Lung (tissue), 12 donors: ENCODE results near the gene SRP19. TPM values are rescaled to one million over a fixed set of nuclear protein-coding genes. Genes with fewer than 3 reads are reported as not detected.

Source experiments
- ATAC-seq: fragments of 200-7000 bp; cut with Tn5 transposase; one replicate; pipeline ENCODE4 v1.9.1; 2020; ENCODE audit warnings: moderate number of reproducible peaks; ENCODE audit not compliant: insufficient read depth, low FRiP score
- DNase-seq, 3 donors: peaks; one replicate each; pipeline ENCODE4 v3.0.0-alpha.2; 2013 to 2017
- H3K27ac ChIP-seq, 2 donors: one replicate each; pipeline ENCODE4 v1.5.1; 2013; ENCODE audit warnings: mild to moderate bottlenecking in 2 of 2, moderate library complexity in 2 of 2, control low read depth in 1 of 2, inconsistent platforms in 1 of 2, low read depth in 1 of 2, low read length in 1 of 2
- H3K27me3 ChIP-seq, 3 donors: one replicate each; pipeline ENCODE4 v1.5.1; 2013; ENCODE audit warnings: low read length in 2 of 3; ENCODE audit not compliant: control insufficient read depth in 3 of 3, insufficient read depth in 3 of 3
- H3K36me3 ChIP-seq, 4 donors: one replicate each; pipeline ENCODE4 v1.5.1; 2013; ENCODE audit warnings: low read length in 4 of 4, mild to moderate bottlenecking in 1 of 4, moderate library complexity in 1 of 4; ENCODE audit not compliant: control insufficient read depth in 4 of 4, insufficient read depth in 4 of 4
- H3K4me1 ChIP-seq, 5 donors: one replicate each; pipeline ENCODE4 v1.5.1; 2013; ENCODE audit warnings: low read length in 5 of 5, mild to moderate bottlenecking in 2 of 5, moderate library complexity in 1 of 5; ENCODE audit not compliant: control insufficient read depth in 5 of 5, insufficient read depth in 5 of 5
- H3K4me3 ChIP-seq: one replicate; pipeline ENCODE4 v1.5.1; 2013; ENCODE audit warnings: mild to moderate bottlenecking, control low read depth, moderate library complexity
- H3K9ac ChIP-seq, 2 donors: one replicate each; pipeline ENCODE4 v1.5.1; 2013; ENCODE audit warnings: low read length in 2 of 2, control low read depth in 1 of 2; ENCODE audit not compliant: insufficient read depth in 1 of 2
- H3K9me3 ChIP-seq, 4 donors: one replicate each; pipeline ENCODE4 v1.5.1; 2013; ENCODE audit warnings: low read length in 3 of 4, mild to moderate bottlenecking in 1 of 4, moderate library complexity in 1 of 4; ENCODE audit not compliant: control insufficient read depth in 4 of 4, insufficient read depth in 3 of 4
- CTCF ChIP-seq: IDR thresholded peaks from 2 replicates; pipeline ENCODE4 v1.5.1; 2012; ENCODE audit warnings: mild to moderate bottlenecking; ENCODE audit errors: control extremely low read depth, extremely low read depth
- WGBS, 2 donors: extraction: QIAGEN DNeasy Blood & Tissue Kit; methylation state at CpG; one replicate each; pipeline ENCODE4 v1.1.7; 2013; 5-methylcytosine and 5-hydroxymethylcytosine counted together
- polyA plus RNA-seq, 2 donors: library from polyadenylated mRNA; stranded (reverse); fragments of 200-250 nt; gene quantifications; one replicate each; pipeline ENCODE4 v1.2.1, GENCODE V29; 2013
- total RNA-seq, 2 donors: library from RNA; depleted of rRNA in 1 of 2; stranded (reverse); fragments of >200 nt in 1 of 2; gene quantifications; one replicate each; pipeline ENCODE4 v1.2.1, GENCODE V29; 2014 to 2021
- donor health status: control.
- donor health status: control.
- donor health status: Bipolar disorder and iron deficiency.
- donor health status: healthy.
- donor health status: DM: yes; HTN: yes; CAD: no.

SRP19 gene
- total and polyA plus RNA-seq, 4 donors = 30.3 to 81.0 (median 57.0) TPM

- H3K36me3 ChIP-seq = peaks cover 9 to 29% (median 16%) of the 10 kb centered on the region in 4 donors
- DNase-seq = no peak
- H3K9me3 ChIP-seq = no peaks in the 10 kb centered on the region
- H3K4me1 ChIP-seq = peaks cover 0 to 7% (median 0%) of the 10 kb centered on the region in 5 donors
- no peaks in the 10 kb centered on the region for H3K27me3 ChIP-seq
- no peak for ATAC-seq
- TF ChIP-seq CTCF = no peak
- no peak overlapping the region for H3K9ac ChIP-seq
- no peak overlapping the region for H3K4me3 ChIP-seq
- H3K27ac ChIP-seq = no peak overlapping the region
- WGBS, 2 donors = 69 to 91% methylated on average over 4 of the region's 4 CpGs
Measured at GRCh38 chr5:112878101-112878500, 17.0 kb downstream of the SRP19 start.

GRCh38 chr5:112878760-112879159 lies 17.7 kb downstream of the SRP19 start:
- no peak for DNase-seq
- no peak overlapping the region for H3K9ac ChIP-seq

GRCh38 chr5:112880219-112880964 lies 19.3 kb downstream of the SRP19 start:
- Histone ChIP-seq H3K9me3 (no peaks in the 10 kb centered on the region), H3K27me3 (no peaks in the 10 kb centered on the region), H3K27ac (no peak overlapping the region), H3K9ac (no peak overlapping the region), H3K4me3 (no peak overlapping the region), H3K36me3 (peaks cover 18 to 44% (median 29%) of the 10 kb centered on the region in 4 donors), H3K4me1 (peaks cover 0 to 17% (median 0%) of the 10 kb centered on the region in 5 donors)
- peak; percentile 25 to 56 (median 33) for DNase-seq
- no peak for ATAC-seq
- WGBS, 2 donors = 81 to 95% methylated on average over 2 of the region's 2 CpGs
- TF ChIP-seq CTCF = no peak

More at GRCh38 chr5:112878760-112879159, 17.7 kb downstream of the SRP19 start:
- Histone ChIP-seq H3K4me3 (no peak overlapping the region), H3K36me3 (peaks cover 13 to 30% (median 18%) of the 10 kb centered on the region in 4 donors), H3K27me3 (no peaks in the 10 kb centered on the region), H3K4me1 (peaks cover 0 to 13% (median 0%) of the 10 kb centered on the region in 5 donors), H3K9me3 (no peaks in the 10 kb centered on the region), H3K27ac (no peak overlapping the region)
- no peak for ATAC-seq
- no peak for TF ChIP-seq CTCF
- 71 to 77% methylated on average over 4 of the region's 4 CpGs for WGBS, 2 donors
